ENCODE measurements around the gene GRIK5.
"Not testable (repeated sequence)": the region's sequence is repeated elsewhere in the genome, so short reads cannot be mapped to it uniquely, and the experiment has no call there.

GRIK5 gene

GRCh38 chr19:42069619-42070351, at the start of gene GRIK5:
TSS of gene GRIK5 (minus strand) at chr19:42070206. CDS start at chr19:42065770, 4,436 bp downstream.
- no peak for DNase-seq (ENCODE audit: low read depth)

GRCh38 chr19:42117076-42117475, 47.1 kb upstream of the GRIK5 start:
- DNase-seq (ENCODE audit: low read depth), result no peak

GRCh38 chr19:42116308-42117075, 46.5 kb upstream of the GRIK5 start:
- DNase-seq (ENCODE audit: low read depth), result no peak

- no peak for DNase-seq (ENCODE audit: low read depth)
Observed at GRCh38 chr19:42115705-42116104, 45.7 kb upstream of the GRIK5 start.

GRCh38 chr19:42115219-42115618, 45.2 kb upstream of the GRIK5 start:
- peak; percentile 49 for DNase-seq (ENCODE audit: low read depth)

- DNase-seq (ENCODE audit: low read depth), result no peak
Observed at GRCh38 chr19:42114412-42114811, 44.4 kb upstream of the GRIK5 start.

GRCh38 chr19:42113641-42114348, 43.8 kb upstream of the GRIK5 start:
- peak; percentile 100 for DNase-seq (ENCODE audit: low read depth)

- peak; percentile 75 for DNase-seq (ENCODE audit: low read depth)
Observed at GRCh38 chr19:42111811-42112210, 41.8 kb upstream of the GRIK5 start.

- DNase-seq (ENCODE audit: low read depth), result peak; percentile 93
Observed at GRCh38 chr19:42111384-42111783, 41.4 kb upstream of the GRIK5 start.

GRCh38 chr19:42110658-42111057, 40.7 kb upstream of the GRIK5 start:
- no peak for DNase-seq (ENCODE audit: low read depth)

GRCh38 chr19:42109896-42110295, 39.9 kb upstream of the GRIK5 start:
- DNase-seq (ENCODE audit: low read depth), result no peak

GRCh38 chr19:42108527-42109389, 38.8 kb upstream of the GRIK5 start:
- DNase-seq (ENCODE audit: low read depth), result peak; percentile 88

GRCh38 chr19:42105368-42105767, 35.4 kb upstream of the GRIK5 start:
- no peak for DNase-seq (ENCODE audit: low read depth)

- no peak for DNase-seq (ENCODE audit: low read depth)
Observed at GRCh38 chr19:42102877-42103276, 32.9 kb upstream of the GRIK5 start.

- DNase-seq (ENCODE audit: low read depth), result not testable (repeated sequence)
Observed at GRCh38 chr19:42100241-42100640, 30.2 kb upstream of the GRIK5 start.

GRCh38 chr19:42099336-42099925, 29.4 kb upstream of the GRIK5 start:
- DNase-seq (ENCODE audit: low read depth), result no peak

- no peak for DNase-seq (ENCODE audit: low read depth)
Observed at GRCh38 chr19:42098781-42099180, 28.8 kb upstream of the GRIK5 start.

- DNase-seq (ENCODE audit: low read depth), result no peak
Observed at GRCh38 chr19:42097461-42097860, 27.5 kb upstream of the GRIK5 start.

- DNase-seq (ENCODE audit: low read depth), result no peak
Observed at GRCh38 chr19:42096255-42096837, 26.3 kb upstream of the GRIK5 start.

- no peak for DNase-seq (ENCODE audit: low read depth)
Observed at GRCh38 chr19:42095814-42096230, 25.8 kb upstream of the GRIK5 start.

All from EH (cell line).